NCI-H345 treated with DMSO at 0.1 percent for 48 hours (cell line): ENCODE measurements around the gene KCNH2.

Source experiments
- DNase-seq: peaks from one replicate; lab custom pipeline; 2025; ENCODE audit not compliant: unreplicated experiment; lab: John Stamatoyannopoulos, UW

KCNH2 gene

DNA sequence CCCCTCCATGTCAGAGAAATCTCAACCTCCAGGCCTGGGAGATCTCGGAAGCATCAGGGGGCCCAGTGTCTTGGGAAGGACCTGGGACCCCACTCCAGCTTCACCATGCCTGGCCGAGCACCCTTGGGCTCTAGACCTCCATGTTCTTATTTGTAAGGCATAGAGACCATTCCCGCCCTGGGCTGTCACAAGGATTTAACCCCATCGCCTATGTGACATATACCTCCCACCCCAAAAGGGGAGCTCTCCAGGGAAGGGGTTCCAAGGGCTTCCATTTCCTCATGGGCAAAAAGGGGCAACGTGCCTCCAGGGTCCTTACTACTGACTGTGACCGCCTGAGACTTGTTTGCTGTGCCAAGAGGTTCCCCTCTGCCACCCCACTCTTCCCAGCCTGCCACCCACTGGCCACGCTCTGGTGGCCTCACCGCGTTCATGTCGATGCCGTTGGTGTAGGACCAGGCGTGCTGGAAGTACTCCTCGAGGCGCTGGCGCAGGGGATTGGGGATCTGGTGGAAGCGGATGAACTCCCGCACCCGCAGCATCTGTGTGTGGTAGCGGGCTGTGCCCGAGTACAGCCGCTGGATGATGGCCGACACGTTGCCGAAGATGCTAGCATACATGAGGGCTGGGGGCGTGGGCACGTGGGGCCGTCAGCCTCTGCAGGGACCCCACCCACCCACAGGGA lies 27.5 kb downstream of the KCNH2 start:
- no peak for DNase-seq

DNA sequence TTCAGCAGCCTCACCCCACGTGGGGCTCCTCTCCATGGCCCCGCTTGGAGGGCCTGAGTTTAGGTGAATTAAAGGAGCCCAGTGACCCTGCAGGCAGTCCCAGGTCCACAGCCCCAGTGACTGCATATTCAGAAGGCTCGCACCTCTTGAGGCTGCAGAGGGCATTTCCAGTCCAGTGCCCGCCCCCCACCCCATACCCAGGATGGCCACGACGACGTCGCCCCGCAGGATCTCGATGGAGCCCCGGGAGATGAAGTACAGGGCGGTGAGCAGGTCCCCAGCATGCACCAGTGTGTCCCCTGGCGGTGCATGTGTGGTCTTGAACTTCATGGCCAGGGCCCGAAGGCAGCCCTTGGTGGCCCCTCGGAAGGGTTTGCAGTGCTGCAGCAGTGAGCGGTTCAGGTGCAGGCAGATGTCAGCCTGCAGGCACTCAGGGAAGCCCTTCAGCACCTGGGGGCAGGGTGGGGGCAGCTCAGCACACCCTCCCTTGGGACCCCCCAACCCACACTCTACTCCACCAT lies 28.1 kb downstream of the KCNH2 start:
- no peak for DNase-seq

DNA sequence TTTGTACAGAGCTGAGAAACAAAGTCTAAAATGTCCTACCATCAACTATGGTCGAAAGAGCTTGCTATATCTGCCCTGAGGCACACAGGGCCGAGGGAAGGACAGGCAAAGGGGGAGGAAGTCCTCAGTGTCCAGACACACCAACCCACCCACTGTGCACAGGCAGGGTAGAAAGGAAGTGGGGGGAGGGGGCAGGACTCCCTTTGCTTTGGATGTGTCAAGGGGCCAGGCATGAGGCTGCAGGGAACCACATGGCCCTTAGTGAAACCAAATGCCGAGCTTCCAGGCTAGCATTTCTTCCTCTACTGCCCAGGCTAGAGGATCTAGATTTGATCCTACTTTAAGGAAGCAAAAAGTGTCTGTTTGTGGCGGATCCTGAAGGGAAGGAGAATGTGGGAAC lies 28.6 kb downstream of the KCNH2 start:
- DNase-seq, result no peak

DNA sequence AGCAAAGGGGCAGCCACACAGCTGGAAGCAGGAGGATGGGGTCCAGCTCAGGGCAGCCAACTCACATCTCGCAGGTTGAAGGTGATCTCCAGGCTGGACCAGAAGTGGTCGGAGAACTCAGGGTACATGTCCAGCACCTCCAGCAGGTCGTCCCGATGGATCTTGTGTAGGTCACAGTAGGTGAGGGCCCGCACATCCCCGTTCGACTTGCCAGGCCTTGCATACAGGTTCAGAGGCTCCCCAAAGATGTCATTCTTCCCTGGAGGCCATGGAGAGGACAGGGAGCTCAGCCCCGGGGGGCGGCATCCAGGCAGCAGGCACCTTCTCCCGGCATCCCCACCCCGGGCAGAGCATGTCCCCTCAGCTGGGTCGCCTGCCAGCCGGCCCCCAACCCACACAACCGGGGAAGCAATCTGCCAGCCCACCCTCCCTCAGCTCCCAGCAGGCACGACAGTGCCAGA lies 29.3 kb downstream of the KCNH2 start:
- DNase-seq, result no peak

DNA sequence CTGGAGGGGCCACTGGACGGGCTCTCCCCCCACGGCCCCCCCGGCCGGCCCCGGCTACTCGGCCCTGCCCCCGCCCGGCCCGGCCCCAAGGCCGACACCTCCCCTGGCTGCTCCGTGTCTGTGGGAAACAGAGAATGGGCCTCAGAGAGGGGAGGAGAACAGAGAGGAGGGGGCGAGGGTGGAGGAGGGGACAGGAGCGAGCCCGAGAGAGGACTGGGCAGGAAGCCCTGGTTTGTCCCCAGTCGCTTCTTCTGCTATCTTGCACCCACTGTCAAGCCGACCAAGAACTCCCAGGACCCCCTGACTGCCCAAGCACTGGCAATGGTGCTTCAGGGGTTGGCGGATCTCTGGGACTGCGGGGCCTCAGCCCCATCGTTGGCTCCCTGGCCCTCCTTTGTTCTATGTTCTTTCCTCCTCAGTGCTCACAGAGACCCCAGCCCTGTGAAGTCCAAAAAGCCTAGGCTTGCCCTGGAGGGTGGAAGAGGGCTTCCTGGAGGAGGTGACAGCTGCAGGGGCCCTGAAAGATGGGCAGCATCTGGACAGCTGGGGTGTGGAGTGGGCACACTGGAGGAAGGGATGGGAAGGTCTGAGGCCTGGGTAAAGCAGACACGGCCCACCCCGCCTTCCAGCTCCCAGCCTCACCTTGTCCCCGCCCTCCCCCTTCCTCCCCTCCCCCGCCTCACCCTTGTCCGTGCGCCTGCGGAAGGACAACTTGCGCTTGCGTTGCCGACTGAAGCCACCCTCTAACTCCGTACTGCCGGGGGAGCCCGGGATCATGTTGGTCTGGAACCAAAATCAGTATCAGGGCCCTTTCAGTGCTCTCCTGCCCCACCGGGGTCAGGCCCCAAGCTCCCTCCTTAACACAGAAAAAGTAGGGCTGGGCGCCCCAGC lies 30.1 kb downstream of the KCNH2 start:
- no peak for DNase-seq

DNA sequence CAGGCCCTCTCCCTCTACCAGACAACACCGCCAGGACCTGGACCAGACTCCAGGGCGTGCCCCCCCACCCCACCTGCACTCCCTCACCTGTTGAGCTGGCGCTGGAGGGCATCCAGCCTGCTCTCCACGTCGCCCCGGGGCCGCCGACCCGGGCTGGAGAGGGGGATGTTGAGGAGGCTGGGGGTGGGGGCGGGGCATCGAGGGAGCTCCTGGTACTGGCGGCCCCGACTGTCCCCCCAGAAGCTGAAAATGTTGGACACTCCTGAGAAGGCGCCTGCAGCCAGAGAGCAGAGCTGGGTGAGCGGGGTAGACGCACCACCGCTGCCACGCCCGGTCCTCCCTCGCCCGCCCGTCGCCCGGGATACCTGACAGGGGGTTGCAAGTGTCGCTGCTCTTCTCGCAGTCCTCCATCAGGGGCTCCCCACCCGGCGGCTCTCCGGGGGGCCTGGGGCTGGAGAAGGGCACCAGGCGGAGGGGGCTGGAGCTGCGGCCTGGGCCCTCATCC lies 30.8 kb downstream of the KCNH2 start:
- no peak for DNase-seq

DNA sequence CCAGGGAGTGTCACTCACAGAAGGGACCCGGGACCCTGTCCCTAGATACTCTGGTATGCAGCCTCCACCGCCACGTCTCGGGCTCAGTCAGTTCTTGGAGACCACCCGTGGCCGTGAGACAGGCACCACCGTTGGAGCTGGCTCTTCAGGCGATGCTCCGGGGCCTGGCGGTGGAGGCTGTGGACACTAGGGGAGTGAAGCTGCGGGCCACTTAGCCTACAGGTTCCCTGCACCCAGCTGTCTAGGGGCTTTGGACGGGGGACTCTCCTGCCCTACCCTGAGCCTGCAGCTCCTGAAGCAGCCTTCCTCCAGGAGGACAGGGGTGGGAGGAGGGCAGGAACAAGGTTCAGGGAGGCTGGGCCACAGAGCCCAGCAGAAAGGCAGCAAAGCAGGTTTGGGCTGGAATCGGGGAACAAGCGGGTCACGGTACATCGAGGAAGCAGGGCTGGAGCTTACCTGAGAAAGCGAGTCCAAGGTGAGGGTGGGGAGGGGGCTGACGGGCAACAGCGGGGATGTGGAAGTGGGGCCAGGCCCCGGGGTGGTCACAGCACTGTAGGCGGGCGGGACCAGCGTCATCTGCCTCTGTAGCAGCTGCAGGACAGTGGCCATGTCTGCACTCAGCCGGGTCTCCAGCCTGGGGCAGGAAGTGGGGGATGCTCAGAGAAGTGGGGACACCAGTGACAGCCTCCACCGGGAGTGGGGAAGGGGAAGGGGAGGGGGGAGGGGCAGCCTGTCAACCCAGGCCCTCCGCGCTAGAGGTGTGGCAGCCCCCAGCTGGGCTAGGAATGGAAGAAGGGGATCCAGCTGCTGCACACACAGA lies 31.5 kb downstream of the KCNH2 start:
- DNase-seq, result no peak

DNA sequence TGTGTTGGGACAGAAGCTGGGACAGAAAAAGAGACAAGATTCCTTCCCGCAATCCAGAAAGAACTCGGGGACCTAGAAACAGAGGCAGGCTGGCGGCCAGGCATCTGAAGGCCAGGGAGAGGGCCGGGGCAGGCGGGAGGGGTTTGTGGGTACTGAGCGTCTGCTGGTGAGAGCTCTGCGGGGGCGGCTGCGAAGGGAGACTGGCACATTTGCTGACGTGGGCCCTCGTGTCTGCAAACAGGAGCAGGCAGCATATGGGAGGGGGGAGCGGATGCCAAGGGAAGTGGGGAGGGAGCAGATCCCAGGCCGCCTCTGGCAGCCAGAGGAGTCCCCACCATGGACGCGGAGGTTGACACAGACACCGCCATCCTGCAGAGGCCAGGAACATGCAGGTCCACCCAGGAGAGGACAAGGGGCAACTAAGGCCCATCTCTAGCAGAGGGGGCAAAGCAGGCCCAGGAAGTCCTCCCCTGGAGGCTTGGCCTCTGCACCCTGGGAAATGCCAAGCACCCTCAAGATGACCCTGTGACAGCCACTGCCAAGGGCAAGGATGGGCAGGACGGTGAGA lies 32.2 kb downstream of the KCNH2 start:
- DNase-seq, result no peak

DNA sequence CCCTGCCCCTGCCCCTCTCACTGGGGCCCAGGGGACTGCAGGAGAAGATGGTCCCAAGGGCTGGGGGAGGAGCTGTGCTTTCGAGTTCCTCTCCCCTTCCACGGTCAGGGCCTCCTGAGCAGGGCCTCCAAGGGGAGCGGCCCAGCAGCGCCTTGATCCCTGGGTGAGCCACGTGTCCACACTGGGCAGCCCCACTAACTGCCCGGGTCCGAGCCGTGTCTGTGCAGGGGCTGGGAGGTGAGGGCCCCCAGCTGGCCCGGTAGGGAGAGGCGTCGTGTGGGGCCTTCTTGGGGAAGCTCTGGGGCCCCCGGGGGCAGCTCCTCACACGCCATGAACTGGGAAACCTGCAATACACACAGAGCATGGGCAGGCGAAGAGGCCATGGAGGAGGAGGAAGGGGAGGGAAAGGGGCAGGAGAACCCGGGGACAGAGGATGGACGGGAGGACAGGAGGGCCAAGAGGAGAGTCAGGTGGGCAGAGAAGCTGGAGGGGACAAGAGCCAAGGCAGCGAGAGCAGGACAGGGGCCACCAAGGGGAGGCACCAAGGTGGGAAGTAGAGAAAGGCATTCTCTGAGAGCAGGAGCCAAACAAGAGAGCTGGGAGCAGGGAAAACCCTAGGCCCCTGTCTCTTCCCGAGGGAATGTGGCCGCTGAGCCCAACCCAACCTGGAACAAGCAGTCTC lies 32.8 kb downstream of the KCNH2 start:
- no peak for DNase-seq

DNA sequence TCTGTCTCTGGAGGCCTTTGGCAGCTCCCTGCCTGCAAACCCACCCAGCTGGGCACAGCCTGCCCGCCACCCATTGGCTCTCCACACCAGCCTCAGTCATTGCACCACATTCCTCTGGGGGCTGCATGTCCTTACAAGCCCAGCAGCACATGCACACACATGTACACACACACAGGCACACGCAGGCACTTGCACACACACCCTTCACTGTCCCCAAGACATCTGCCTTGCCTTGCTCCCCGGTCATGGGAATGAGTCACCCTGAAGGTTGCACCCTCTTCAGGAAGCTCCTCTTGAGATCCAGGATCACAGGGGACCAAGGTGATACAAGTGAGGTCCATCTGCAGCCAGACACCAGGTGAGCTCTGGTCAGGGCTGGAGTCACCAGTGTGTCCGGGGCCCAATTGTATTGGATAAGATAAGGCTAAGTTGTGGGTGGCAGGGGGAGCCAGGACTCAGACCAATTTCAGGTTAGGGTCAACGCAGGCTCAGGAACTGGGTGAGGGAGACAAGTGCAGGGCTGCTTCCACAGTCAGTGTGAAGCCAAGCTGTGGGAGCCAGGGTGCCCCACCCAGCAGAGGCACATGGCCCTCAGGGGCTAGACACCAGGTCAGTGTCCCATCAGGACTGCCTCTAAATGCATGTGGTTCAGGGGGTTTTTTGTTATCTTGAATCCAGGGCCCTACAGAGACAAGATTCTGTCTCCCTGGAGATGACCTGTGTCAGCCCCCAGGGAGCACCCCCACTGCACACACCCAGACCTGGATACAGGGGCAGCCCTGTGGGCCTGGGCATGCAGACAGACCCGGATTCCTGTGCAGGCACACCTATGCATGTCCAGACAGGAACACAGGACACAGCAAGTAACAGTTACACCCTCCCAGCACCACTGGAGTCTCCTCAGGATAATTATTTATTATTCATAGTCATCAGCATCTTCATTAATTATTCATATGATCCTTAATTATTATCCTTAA lies 33.8 kb downstream of the KCNH2 start:
- no peak for DNase-seq

DNA sequence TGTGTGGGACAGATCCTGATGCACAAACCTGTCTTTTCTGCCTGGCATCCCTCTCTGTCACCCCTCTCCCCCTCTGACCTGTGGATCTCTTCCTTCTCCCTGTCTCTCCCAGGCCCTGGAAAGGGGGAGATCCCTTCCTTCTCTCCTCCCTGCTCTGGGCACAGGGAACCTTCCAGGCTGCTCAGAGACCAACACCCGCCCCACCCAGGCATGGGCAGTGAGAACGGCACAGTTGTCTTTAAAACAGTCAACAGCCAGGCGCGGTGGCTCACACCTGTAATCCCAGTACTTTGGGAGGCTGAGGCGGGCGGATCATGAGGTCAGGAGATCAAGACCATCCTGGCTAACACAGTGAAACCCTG lies 34.7 kb downstream of the KCNH2 start:
- DNase-seq, result no peak

DNA sequence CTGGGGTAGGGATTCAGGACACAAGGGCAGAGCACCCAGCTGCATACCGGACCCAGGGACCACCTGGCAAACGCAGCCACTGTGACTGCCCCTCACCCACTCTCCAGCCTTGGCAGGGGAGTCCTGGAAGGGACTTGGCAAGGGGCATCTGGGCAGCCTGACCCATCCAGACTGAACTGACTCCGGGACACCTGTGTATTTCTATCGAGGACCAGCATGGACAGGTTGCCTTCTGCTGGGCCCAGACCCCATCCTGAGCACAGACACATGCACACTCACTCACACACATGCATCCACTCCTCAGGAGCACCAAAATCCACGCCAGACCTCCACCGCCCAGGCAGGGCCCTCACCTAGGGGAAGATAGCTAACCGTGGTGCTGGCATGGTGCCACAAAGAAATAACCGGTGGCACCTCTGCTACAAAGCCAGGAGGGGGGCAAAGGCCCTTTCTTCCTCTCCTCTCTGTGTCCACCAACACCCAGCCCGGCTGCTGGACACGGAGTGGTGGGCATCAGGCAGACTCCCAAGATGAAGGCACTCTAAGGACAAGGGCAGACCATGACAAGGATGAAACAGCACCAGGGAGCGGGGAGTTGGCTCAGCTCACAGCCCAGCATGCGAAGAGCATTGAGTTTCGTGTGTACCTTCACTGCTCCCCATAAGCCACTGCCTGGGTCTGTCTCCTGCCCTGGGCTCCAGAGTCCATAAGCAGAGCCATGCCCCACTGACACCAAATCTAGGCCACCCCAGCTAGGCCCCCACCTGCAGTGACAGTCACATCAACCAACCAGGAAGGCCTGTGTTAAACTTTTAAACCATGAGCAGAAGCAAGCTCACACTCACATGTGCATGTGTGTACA lies 35.3 kb downstream of the KCNH2 start:
- no peak for DNase-seq

DNA sequence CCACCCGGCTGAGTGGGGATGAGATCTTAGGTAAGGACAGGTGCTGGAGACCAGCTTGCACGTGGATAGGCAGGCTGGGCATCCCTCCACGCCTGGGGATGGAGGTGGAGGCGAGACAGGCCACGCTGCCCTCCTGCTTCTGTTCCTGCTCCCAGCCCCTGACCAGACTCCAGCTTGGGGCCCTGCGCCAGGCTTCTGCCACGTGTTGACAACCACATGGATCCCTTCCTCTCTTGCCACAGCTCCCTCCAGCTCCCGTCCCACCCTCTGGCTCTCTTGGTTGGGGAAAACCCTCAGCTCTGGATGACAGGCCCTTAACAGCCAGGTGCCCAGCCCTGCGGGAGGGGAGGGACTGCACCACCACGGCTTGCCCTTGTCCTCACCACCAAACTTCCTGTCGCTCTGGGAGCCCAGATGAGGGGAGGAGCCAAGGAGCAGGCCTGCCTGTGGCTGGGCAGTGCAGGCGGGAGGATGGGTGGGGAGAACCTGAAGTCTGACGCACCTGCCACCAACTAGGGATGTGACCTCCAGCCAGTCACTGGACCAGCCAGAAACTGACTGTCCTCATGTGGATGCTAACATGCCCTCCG lies 36.0 kb downstream of the KCNH2 start:
- peak; percentile 12 for DNase-seq

DNA sequence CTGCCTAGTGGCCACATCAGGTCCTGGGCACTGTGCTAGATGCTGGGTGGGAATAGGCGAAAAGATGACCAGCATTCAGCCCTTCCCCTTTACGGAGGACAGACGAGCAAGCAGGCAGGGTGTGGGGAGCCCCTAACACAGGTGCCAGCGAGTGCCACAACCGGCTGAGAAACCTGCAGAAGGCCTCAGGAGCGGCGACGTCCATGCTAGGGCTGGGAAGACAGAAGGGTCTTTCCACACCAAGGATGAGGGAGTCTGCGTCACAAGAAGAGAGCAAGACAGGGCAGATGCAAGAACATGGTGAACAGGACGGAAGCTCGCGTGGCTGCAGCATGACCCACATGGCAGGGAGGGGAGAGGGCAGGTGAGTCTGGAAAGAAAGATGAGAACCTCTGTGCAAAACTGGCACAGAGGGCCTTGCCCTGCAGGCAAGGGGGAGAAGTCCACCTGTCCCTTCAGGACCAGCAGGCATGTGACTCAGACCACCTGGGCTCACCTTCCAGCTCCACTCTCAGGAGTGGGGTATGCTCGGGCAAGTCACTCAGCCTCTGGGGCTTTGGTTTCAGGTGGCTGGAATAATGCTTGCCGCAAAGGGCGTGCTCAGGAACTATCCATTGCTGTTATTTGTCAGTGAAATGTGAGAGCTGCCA lies 36.6 kb downstream of the KCNH2 start:
- DNase-seq, result no peak

DNA sequence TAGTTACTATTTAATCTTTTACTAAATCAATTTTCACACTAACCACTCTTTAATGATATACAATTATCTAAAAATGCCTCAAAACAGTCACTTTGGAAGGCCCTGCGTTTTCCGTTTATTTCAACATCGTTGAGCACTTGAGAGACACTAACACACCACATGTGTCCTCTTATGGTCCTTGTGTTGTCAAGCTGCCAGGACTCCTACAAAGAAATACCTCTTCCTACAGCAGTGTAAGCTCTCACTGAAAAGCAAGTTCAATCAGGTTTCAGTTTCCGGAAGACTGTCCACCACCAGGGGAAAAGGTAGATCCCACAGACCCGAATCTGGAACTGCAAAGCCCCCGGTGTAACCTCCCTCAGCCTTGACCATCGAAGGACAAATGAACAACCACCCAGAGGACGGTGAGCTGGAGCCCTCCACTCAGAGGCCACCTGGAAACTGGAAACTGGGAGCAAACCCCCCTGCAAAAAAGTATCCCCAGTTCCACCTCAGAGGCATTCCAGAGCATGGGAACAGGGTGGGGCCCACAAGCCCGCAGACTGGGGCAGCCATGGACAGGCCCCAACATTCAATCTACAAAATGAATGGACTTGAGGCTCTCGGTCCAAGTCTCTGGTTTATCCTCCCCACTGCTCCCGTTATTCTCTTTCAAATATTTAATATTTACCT lies 37.6 kb downstream of the KCNH2 start:
- DNase-seq, result peak; percentile 75

DNA sequence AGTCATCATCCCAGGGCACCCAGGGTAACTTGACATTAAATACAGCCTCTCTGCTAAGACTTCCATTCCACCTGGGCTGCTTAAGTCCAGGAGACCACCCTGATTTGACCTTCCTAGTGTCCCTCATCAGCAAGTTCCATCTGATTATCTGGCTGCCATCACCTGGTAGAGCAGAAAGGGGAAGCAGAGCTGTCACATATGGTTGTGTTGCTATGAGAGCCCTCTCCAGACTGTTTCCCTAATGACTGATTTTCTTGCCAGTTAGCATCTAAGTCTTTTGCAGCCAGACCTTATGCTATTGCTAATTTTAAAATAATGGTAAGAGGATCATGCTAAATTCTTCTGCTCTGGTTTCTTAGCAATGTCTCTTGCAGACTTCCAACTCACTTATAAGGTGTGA lies 38.7 kb downstream of the KCNH2 start:
- no peak for DNase-seq

DNA sequence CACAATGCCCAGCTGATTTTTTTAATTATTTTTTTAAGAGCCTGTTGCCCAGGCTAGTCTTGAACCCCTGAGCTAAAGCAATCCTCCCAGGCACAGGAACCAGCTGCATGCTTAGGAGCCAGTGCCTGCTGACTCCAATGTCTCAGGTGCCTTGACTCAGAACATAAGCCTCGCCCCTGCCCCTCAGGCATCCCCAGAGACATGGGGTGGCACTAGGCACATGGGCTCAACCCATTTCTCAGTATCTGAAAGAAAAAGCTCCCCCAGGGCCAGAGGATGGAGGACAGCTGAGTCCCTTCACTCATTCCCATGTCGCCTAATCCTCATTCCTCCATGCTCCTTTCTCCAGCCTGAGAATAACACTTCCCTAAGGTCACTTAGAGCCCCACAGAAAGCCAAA lies 39.1 kb downstream of the KCNH2 start:
- DNase-seq, result no peak
